CD14-positive monocyte (primary cell): ENCODE results near the gene PTBP2. TPM values are rescaled to one million over a fixed set of nuclear protein-coding genes. Genes with fewer than 3 reads are reported as not detected.

Source experiments
- DNase-seq, 3 donors: peaks; one replicate each; pipeline ENCODE4 v3.0.0-alpha.2; 2011 to 2022
- H2AFZ ChIP-seq: 2 replicates; pipeline ENCODE4 v1.6.0; 2012; ENCODE audit warnings: mild to moderate bottlenecking, low read depth, low read length, inconsistent platforms; ENCODE audit not compliant: insufficient read depth, poor library complexity, severe bottlenecking
- H3K27ac ChIP-seq, 2 donors: 1 replicate in 1 of 2; 2 replicates in 1 of 2; pipeline ENCODE4 v1.5.1; 2012 to 2013; ENCODE audit warnings: low read length in 2 of 2, control low read depth in 1 of 2, inconsistent platforms in 1 of 2, low read depth in 1 of 2, mild to moderate bottlenecking in 1 of 2
- H3K27me3 ChIP-seq, 2 donors: one replicate each; pipeline versions ENCODE4 v1.6.0 to v1.6.1; 2011 to 2013; ENCODE audit warnings: low read length in 2 of 2; ENCODE audit not compliant: control insufficient read depth in 2 of 2, insufficient read depth in 2 of 2
- H3K36me3 ChIP-seq, 2 donors: replicated peaks in 1 of 2; 1 replicate in 1 of 2; 2 replicates in 1 of 2; pipeline versions ENCODE4 v1.5.1 to v1.6.1; 2012 to 2013; ENCODE audit warnings: low read length in 2 of 2, control low read depth in 1 of 2, inconsistent platforms in 1 of 2, mild to moderate bottlenecking in 1 of 2; ENCODE audit not compliant: insufficient read depth in 2 of 2, control insufficient read depth in 1 of 2
- H3K4me1 ChIP-seq, 2 donors: 1 replicate in 1 of 2; 2 replicates in 1 of 2; pipeline versions ENCODE4 v1.5.1 to v1.6.1; 2012 to 2013; ENCODE audit warnings: low read length in 2 of 2, control low read depth in 1 of 2, inconsistent platforms in 1 of 2, mild to moderate bottlenecking in 1 of 2, moderate library complexity in 1 of 2; ENCODE audit not compliant: insufficient read depth in 2 of 2, control insufficient read depth in 1 of 2
- H3K4me2 ChIP-seq: replicated peaks from 2 replicates; pipeline ENCODE3; 2012; ENCODE audit warnings: low read length, moderate library complexity, mild to moderate bottlenecking; ENCODE audit not compliant: poor library complexity, severe bottlenecking; ENCODE audit errors: extremely low read depth
- H3K4me3 ChIP-seq, 3 experiments: fragments of 200-600 bp in 1 of 3; sonication (generic) in 1 of 3; replicated peaks in 1 of 3; 1 replicate in 2 of 3; 2 replicates in 1 of 3; pipeline ENCODE4 v1.5.1; 2011 to 2013; ENCODE audit warnings: low read length in 3 of 3, mild to moderate bottlenecking in 3 of 3, control low read depth in 2 of 3, low read depth in 2 of 3, inconsistent platforms in 1 of 3, moderate library complexity in 1 of 3
- H3K79me2 ChIP-seq: 2 replicates; pipeline ENCODE4 v1.6.0; 2012; ENCODE audit warnings: mild to moderate bottlenecking, control low read depth, inconsistent platforms, low read length, moderate library complexity; ENCODE audit not compliant: insufficient read depth
- H3K9ac ChIP-seq: 2 replicates; pipeline ENCODE4 v1.6.0; 2017; ENCODE audit warnings: low read length, mild to moderate bottlenecking; ENCODE audit not compliant: insufficient read depth, poor library complexity, severe bottlenecking
- H3K9me3 ChIP-seq, 2 donors: replicated peaks in 1 of 2; 1 replicate in 1 of 2; 2 replicates in 1 of 2; pipeline versions ENCODE4 v1.5.1 to v1.6.1; 2012 to 2013; ENCODE audit warnings: low read length in 2 of 2, control low read depth in 1 of 2; ENCODE audit not compliant: control insufficient read depth in 1 of 2, insufficient read depth in 1 of 2
- H4K20me1 ChIP-seq: 2 replicates; pipeline ENCODE4 v1.6.0; 2012; ENCODE audit warnings: mild to moderate bottlenecking, low read length, control low read depth, moderate library complexity; ENCODE audit not compliant: insufficient read depth
- H3K27ac Mint-ChIP-seq, 7 donors: one replicate each; pipeline ENCODE4 v1.8.0; 2020; ENCODE audit warnings: mild to moderate bottlenecking in 7 of 7, mixed read lengths in 7 of 7, moderate library complexity in 6 of 7, inconsistent platforms in 2 of 7
- H3K27me3 Mint-ChIP-seq, 3 donors: one replicate each; pipeline ENCODE4 v1.8.0; 2021 to 2022; ENCODE audit warnings: low read depth in 3 of 3, mild to moderate bottlenecking in 3 of 3, mixed read lengths in 3 of 3, moderate library complexity in 3 of 3, inconsistent platforms in 1 of 3
- H3K36me3 Mint-ChIP-seq, 2 donors: one replicate each; pipeline ENCODE4 v1.8.0; 2020; ENCODE audit warnings: mixed read lengths in 2 of 2, inconsistent platforms in 1 of 2, mild to moderate bottlenecking in 1 of 2
- H3K4me1 Mint-ChIP-seq: one replicate; pipeline ENCODE4 v1.8.0; 2020; ENCODE audit warnings: mild to moderate bottlenecking, mixed read lengths
- H3K4me3 Mint-ChIP-seq, 2 donors: one replicate each; pipeline ENCODE4 v1.8.0; 2020; ENCODE audit warnings: mild to moderate bottlenecking in 2 of 2, mixed read lengths in 2 of 2, moderate library complexity in 1 of 2
- H3K9me3 Mint-ChIP-seq, 7 donors: one replicate each; pipeline ENCODE4 v1.8.0; 2020 to 2022; ENCODE audit warnings: mixed read lengths in 7 of 7, mild to moderate bottlenecking in 6 of 7, moderate library complexity in 6 of 7, inconsistent platforms in 2 of 7
- CTCF ChIP-seq: fragments of 200-600 bp; IDR thresholded peaks from one replicate; pipeline ENCODE4 v1.8.0; 2022; ENCODE audit warnings: antibody characterized with exemption, mild to moderate bottlenecking
- WGBS: methylation state at CpG from one replicate; pipeline ENCODE4 v1.1.5; 2013; ENCODE audit warnings: missing lambda C conversion rate; ENCODE audit not compliant: insufficient coverage; 5-methylcytosine and 5-hydroxymethylcytosine counted together
- intact Hi-C, 2 donors: fragments of 100-400 bp; cut with micrococcal nuclease; formaldehyde crosslinking; loops; one replicate each; pipeline versions ENCODE4 v1.15.0 to v1.15.1; 2023
- polyA plus RNA-seq, 3 donors: library from polyadenylated mRNA; depleted of rRNA in 1 of 3; unstranded in 2 of 3; stranded (reverse) in 1 of 3; fragments of 300-500 nt in 2 of 3; fragments of >200 nt in 1 of 3; fragmentation: Illumina TruSeq in 2 of 3; gene quantifications; 1 replicate in 2 of 3; 2 replicates in 1 of 3; pipeline ENCODE4 v1.2.3, GENCODE V29; 2012 to 2021

PTBP2 gene
- polyA plus RNA-seq, 3 donors: 0.52 to 18.2 (median 1.2) TPM

GRCh38 chr1:96825950-96826576 lies 104.5 kb downstream of the PTBP2 start:
- Histone ChIP-seq H2AFZ (no peak overlapping the region), H3K4me2 (no peak overlapping the region), H3K79me2 (no peaks in the 10 kb centered on the region), H4K20me1 (no peaks in the 10 kb centered on the region), H3K27ac (no peak overlapping the region), H3K9me3 (no peaks in the 10 kb centered on the region), H3K4me1 (no peaks in the 10 kb centered on the region), H3K4me3 (no peak overlapping the region), H3K36me3 (peaks cover 0 to 9% of the 10 kb centered on the region in 2 donors), H3K9ac (no peak overlapping the region), H3K27me3 (no peaks in the 10 kb centered on the region)
- Mint-ChIP-seq H3K9me3 (no peaks in the 10 kb centered on the region), H3K27me3 (no peaks in the 10 kb centered on the region), H3K4me3 (no peak overlapping the region), H3K4me1 (no peaks in the 10 kb centered on the region), H3K27ac (no peak overlapping the region), H3K36me3 (peaks cover 14 to 20% of the 10 kb centered on the region in 2 donors)
- no peak for DNase-seq
- TF ChIP-seq CTCF: no peak
- intact Hi-C loops: no loop called here

- Histone ChIP-seq H4K20me1 (no peaks in the 10 kb centered on the region), H3K27ac (no peak overlapping the region), H3K4me2 (no peak overlapping the region), H3K9me3 (no peaks in the 10 kb centered on the region), H3K36me3 (no peaks in the 10 kb centered on the region), H3K27me3 (no peaks in the 10 kb centered on the region), H3K79me2 (no peaks in the 10 kb centered on the region), H2AFZ (no peak overlapping the region), H3K4me3 (no peak overlapping the region), H3K4me1 (no peaks in the 10 kb centered on the region), H3K9ac (no peak overlapping the region)
- intact Hi-C loops: no loop called here
- Mint-ChIP-seq H3K27ac (no peak overlapping the region), H3K27me3 (peaks cover 0 to 3% (median under 1%) of the 10 kb centered on the region in 3 donors), H3K9me3 (no peaks in the 10 kb centered on the region), H3K36me3 (no peaks in the 10 kb centered on the region), H3K4me1 (no peaks in the 10 kb centered on the region), H3K4me3 (no peak overlapping the region)
- WGBS: 92% methylated on average over 1 of the region's 1 CpG
- no peak for TF ChIP-seq CTCF
- no peak for DNase-seq
Measured at GRCh38 chr1:96833376-96833775, 111.8 kb downstream of the PTBP2 start.
